ENCODE results near the gene B3GALT2.

B3GALT2 gene

DNA sequence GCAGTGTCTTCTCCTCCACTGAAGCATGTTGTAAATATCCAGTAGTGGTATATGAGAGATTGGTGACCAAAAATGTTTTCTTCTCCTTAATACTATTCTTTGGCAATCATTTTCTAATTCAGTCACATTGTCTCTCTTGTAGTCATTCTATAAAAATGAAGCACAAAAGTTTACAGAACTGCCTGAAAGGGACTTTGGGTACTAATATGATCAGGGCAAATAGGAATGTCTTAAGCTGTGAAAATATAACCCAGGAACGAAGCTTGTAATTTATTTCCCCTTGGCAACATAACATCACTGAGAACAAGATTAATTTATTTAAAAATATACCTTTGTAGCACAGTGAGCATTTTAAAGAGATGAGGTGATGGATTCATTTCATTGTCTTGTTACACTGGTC lies 4.9 kb downstream of the B3GALT2 start:
- DNase-seq = no peak

DNA sequence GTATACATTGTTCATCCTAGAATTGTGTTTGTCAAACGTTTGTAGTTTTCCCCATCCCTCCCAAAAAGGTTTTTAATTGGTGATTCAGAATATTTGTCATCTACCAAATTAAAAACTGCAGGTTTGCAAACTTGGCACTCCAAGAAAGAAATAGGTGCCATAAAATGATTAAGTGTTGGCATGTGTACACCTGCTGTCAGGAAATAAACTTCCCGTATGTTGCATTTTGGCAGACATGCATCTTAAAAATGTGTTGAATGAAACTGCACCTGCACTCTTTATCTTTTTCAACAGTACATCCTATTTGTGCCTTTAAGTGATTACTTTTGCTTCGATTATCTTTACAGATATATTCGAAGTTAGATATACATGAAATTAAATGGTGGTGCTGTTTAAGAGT lies 7.3 kb downstream of the B3GALT2 start:
- no peak for DNase-seq

DNA sequence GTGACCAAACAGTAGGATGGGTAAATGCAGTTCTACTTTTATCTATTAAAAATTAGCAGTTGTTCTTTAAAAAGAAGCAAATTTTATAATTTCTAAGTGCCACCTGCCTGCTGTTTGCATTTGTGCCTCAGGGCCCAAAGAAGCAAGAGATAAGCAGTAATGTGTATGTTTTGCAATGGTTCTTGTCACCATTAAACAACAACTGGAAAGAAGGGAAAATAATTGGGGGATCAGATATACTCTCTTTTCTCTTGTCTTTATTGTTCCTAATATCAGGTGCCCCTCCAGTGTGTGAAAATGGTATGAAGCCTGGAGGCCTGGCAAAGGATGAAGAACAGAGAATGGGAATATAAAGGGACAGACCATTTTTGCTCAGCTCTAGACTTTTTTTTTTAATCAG lies 9.6 kb downstream of the B3GALT2 start:
- no peak for DNase-seq

DNA sequence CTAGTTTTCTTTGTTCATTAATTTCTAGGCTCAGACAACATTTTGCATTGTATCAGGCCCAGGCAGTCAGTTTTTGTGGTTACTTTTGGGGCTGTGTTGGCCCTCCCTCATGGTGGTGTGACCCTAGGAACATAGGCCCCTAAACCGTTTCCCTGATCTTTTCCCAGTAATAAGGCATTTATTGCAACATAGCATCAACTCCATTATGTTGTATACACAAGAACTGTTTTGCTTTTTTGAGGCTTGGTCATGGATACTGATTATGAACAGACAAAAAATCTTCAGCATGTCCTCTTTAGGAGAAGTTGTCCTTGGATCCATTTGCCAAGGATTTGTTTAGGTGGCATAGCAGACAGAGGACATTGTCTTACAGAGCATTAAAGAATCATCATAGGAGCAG lies 10.3 kb downstream of the B3GALT2 start:
- DNase-seq = no peak

DNA sequence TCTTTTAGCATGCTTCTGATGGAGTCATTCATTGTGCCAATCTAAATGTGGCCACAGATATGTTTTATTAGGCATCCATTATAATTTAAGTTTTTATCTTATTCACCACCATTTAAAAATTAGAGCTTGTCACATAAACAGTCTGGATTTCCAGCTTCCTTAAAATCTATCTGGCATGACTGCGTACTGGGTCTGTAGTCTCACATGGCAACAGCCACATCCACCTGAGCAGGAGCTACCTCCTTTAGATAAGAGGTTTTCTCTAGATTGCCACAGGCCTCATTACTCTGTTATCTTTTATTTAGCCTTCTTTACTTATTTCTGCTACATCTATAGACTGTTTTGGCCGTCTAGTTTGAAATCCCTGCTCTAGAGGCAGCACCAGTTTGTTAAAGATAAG lies 29.1 kb downstream of the B3GALT2 start:
- no peak for DNase-seq

DNA sequence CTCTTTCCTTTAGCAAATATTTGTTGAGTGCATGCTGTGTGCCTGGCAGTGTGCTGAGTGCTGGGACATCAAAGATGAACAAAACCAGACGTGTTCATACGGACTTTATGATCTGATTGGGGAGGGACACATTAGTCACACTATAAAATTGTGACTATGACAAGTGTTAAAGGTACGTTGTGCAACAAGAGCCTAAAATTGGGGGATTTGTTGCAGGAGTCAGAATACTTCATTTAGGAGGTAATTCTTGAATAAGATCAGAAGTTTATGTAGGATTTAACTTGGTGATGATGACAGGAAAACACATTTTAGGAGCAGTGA lies 29.6 kb downstream of the B3GALT2 start:
- DNase-seq = no peak

DNA sequence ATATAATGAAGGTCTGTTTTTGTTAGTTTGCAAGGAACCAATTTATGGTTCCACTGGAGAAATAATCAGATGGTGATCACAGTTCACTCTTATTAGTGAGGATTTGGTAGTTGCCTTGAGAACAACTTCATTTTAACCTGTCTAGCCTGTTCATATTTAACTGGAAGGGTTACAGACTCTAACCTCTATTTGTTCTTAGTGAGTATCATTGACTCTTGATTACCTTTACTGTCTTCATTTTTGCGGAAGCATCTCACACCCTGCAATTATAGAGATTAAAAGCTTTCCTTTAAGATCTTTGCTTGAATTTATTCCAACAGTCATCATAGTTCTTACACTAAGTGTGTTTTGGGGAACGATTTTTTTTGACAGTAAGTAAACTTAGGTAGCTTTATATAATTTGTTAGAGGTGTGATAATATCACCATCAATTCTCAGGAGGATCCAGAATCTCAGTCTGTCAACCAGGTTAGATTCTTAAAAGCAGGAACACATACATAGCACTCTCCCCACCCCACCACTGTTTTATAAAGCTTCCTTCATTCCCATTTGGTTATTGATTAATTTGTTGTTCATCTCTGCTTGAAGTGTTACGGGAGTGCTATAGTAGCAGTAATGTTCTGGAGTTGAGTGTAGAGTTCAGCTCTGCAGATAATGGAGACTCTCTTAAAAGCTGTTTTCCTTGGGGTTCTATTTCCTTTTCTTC lies 30.1 kb downstream of the B3GALT2 start:
- DNase-seq = no peak

DNA sequence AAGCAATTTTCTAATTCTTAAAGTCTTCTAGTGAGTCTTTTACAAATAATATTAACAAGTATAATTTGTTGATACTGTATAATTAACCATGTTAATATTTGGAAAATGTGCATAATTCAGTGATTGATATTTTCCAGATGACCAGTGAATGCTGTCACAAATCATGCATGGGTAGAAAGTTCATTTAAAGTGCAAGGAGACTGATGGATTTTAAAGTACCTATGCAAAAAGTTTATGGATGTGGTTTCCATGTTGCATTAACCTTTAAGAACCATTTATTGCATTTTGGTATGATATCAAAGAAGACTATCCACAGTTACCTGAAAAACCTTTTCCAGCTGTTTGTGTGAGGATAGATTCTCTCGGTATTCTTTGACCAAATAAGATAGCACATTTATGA lies 41.4 kb downstream of the B3GALT2 start:
- no peak for DNase-seq

DNA sequence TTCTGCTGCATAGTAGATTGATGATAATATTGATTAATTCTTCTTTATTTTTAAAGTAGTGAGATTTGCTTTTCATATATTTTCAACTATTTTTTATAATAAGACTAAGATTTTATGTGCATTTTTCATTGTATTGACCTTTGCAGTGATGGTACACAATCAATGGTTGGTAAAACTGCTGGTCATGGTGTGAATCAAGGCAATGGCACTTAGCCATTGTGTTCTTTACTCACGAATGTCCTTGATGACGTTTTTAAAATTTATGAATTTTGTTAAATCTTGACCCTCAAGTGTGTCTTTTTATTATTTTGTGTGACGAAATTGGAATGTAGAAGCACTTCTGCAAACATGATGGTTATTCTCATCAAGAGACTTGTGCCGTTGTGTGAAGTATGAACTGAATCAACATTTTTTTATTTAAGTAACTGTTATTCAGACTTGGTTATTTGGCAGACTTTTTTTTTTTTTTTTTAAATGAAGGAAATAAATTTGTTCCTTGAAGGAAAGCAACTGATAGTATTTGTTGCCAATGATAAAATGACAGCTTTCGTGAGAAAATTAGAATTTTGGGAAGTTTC lies 42.0 kb downstream of the B3GALT2 start:
- DNase-seq = no peak

DNA sequence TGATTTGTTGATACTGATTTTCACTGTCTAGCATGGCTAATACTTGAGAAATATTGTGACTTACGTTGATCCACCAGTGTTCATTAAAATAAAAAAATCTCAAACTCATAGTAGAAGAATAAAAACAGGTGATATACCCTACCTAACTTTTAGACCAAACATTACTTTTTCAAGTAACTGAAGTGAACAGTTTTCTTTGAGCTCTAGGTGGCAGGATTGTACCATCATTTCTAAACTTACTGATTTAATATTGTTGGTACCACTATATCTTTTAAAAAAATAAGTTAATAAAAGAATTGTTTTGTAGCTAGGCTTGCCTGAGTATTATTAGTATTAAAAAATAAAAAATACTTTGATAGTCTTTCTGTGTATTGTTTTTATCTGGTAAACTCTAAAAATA lies 43.1 kb downstream of the B3GALT2 start:
- DNase-seq = peak in 1 of 2 donors; percentile 31

DNA sequence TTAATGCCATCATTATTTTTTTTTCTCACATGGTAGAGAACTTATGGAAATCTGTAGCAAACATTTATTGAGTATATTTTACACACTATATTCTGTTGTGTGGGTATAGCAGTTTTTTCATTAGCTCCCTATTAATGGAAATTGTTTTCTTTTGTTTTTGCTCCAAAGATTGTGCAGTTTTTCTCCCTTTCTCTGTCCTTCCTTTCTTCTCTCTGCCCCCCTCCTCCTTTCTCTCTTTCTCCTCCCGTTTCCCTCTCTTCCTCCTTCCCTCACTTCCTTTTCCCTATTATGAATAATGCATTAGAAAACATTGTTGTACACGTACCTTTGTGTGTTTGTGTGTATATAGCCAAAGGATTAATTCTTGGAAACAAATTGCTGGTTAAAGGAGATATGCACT lies 44.0 kb downstream of the B3GALT2 start:
- no peak for DNase-seq

DNA sequence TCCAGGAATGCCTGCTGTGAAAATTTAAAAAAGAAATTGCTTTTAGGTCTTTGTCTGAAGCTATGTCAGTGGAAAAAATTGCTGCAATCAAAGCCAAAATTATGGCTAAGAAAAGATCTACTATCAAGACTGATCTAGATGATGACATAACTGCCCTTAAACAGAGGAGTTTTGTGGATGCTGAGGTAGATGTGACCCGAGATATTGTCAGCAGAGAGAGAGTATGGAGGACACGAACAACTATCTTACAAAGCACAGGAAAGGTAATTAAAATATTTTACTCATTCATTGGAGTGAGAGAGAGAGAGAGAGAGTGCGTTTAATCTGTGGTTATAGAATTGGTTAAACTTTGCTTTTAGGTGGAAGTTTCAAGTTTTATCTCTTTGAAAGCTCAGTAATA lies 44.6 kb downstream of the B3GALT2 start:
- peak in 1 of 2 donors; percentile 25 for DNase-seq

DNA sequence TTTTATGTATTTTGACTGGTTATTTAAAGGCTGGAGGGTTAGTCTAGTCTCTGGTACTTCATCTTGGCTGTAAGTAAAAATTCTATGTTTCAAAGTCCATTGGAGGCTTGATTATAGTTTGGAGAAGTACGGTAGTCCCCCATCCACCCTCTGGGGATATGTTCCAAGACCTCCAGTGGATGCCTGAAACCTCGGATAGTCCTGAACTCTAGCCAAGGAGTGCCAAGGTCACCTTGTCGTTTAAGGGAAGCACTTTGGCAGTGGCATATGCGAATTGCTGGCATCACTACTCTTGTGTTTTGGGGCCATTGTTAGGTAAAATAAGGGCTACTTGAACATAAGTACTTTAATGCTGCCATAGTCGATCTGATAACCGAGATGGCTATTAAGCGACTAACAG lies 46.2 kb downstream of the B3GALT2 start:
- no peak for DNase-seq

DNA sequence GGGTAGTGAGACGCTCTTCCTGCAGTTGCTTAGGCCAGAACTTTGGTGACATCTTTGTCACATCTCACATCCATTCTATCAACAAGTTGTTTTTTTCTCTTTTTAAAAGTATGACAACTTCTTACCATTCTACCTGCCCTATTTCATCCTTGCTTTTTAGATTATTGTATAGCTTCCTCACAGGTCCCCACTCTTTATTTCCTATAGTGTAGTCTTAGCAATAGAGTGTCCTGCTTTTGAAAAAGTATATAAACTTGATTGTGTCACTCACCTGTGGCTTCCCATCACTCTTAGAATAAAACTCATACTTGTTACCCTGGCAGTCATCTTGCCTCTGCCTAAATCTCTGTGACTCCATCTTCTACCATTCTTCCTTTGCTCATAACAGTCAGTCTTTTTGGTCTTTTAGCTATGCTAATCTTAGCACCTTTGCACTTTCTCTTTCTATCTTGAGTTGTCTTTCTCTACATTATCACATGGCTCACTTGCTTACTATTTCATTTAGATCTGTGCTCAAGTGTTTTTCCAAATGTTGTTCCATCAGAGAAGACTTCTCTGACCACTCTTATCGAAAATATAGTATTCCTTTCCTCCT lies 55.0 kb downstream of the B3GALT2 start:
- no peak for DNase-seq

All from CD4-positive, alpha-beta T cell treated with Interferon alpha-2 for 1 hour (primary cell).